Effector CD4-positive, alpha-beta T cell (primary cell): ENCODE results near the gene ANKS6.

ENCODE experiments used
- DNase-seq: peaks from one replicate; pipeline ENCODE4 v3.0.0-alpha.2; 2020

Gene ANKS6

GRCh38 chr9:98811051-98811650 lies 14.8 kb upstream of the ANKS6 start:
- no peak for DNase-seq

GRCh38 chr9:98810102-98810842 lies 13.9 kb upstream of the ANKS6 start:
- no peak for DNase-seq

GRCh38 chr9:98809311-98810101 lies 13.2 kb upstream of the ANKS6 start:
- no peak for DNase-seq

DNA sequence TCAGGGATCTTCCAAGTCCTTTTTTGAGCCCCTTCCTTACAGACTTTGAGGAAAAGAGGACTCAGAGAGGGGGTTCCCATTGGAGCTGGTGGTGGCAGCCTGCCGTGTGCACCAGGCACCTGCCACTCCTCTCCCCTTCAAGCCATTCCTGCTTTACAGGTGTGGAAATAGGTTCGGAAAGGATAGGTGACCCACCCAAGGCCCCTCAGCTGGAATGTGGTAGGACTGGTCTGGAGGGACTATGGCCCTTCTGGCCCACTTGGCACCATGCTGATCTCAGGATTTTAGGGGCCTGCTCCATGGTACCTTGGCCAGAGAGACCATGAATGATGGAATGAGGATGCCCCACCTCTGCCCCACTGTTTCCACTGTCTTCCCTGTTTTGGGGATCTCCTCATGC lies 12.5 kb upstream of the ANKS6 start:
- no peak for DNase-seq

- no peak for DNase-seq
Observed at GRCh38 chr9:98808411-98808815, 12.1 kb upstream of the ANKS6 start.

GRCh38 chr9:98807814-98808195 lies 11.4 kb upstream of the ANKS6 start:
- DNase-seq = no peak

DNA sequence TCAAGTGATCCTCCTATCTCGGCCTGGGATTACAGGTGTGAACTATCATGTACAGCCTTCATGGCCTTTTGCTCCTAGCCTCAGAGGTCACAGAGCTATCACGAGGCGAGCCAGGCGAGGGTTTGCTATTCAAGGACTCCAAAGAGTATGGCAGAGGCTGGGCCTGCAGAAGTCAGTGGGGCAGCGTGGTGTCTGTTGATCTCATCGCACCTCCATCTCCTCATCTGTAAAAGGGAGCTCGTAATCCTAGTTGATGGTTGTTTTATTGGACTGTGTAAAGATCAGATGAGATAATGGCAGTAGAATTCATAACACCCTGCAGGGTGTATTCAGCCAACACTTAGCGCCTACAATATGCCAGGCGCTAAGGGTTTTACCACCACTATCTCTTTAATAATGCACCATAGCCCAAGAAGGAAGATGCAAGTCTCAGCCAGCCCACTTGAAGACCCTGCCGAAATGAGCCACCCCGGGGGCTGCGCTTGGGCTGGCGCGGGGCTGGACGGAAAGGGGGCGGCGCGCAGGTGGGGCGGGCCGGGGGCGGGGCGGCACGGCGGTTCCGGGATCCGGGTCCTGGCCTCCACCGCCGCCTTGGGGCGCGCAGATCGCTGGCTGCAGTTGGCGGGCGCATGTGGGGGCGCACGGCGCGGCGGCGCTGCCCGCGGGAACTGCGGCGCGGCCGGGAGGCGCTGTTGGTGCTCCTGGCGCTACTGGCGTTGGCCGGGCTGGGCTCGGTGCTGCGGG lies 10.9 kb upstream of the ANKS6 start, which contains the start of gene GALNT12:
GALNT12 (plus strand) TSS at position 601 of the 744 bp plus-strand sequence; CDS start at position 630, 29 bp downstream.
- DNase-seq = peak; percentile 42

GRCh38 chr9:98806394-98807035 lies 10.2 kb upstream of the ANKS6 start:
- no peak for DNase-seq

- DNase-seq = no peak
Observed at GRCh38 chr9:98805506-98806272, 9.3 kb upstream of the ANKS6 start.

DNA sequence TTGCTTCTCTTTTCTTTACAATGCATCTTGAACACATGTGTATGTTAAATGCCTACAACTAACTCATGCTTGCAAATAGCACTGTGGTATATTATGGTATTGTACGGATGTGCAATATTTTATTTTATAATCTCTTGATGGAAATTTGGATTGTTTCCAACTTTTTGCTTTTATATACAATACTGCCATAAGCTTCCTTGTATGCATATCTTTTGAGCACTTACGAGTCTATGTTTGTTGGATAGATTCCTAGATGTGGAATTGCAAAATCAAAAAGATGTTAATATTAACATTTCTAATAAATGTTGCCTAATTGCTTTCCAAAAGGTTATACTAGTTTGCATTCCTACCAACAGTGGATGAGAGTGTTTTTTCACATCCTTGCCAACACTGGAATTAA lies 7.7 kb upstream of the ANKS6 start:
- no peak for DNase-seq

DNA sequence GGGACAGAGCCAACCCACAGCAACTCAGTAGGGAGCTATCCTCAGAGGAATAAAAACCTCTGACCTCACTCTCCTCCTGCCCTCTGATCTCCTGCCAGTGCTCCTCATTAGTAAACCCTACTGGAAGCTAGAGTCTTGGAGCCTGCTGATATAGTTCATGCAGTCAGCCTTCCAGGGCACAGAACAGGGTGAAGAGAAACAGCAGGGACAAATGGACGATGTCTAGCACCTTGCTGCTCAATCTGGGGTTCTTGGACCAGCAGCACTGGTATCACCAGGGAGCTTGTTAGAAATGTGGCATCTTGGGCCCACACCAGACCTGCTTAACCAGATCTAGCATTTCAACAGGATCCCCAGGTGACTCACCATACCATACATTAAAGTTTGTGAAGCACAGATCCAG lies 5.6 kb upstream of the ANKS6 start:
- DNase-seq = no peak

GRCh38 chr9:98801561-98801960 lies 5.2 kb upstream of the ANKS6 start:
- DNase-seq = no peak

DNA sequence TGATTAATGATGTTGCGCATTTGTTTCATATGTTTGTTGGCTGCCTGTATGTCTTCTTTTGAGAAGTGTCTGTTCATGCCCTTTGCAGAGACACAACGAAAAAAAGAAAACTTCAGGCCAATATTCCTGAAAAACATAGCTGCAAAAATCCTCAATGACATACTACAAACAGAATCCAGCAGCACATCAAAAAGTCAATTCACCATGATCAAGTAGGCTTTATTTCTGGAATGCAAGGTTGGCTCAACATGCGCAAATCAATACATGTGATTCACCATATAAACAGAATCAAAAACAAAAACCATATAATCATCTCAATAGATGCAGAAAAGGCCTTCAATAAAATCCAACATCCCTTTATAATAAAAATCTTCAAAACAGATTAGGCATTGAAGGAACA lies 1.9 kb upstream of the ANKS6 start:
- DNase-seq = no peak

DNA sequence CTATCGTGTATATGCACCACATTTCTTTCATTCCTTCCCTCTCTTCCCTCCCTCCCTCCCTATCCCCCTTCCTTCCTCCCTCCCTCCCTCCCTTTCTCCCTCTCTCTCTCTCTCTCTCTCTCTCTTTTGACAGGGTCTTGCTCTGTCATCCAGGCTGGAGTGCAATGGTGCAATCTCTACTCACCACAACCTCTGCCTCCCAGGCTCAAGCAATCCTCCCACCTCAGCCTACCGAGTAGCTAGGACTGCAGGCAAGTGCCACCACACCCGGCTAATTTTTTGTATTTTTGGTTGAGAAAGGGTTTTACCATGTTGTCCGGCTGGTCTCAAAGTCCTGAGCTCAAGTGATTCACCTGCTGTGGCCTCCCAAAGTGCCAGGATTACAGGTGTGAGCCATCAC lies 1.1 kb upstream of the ANKS6 start:
- DNase-seq = no peak

DNA sequence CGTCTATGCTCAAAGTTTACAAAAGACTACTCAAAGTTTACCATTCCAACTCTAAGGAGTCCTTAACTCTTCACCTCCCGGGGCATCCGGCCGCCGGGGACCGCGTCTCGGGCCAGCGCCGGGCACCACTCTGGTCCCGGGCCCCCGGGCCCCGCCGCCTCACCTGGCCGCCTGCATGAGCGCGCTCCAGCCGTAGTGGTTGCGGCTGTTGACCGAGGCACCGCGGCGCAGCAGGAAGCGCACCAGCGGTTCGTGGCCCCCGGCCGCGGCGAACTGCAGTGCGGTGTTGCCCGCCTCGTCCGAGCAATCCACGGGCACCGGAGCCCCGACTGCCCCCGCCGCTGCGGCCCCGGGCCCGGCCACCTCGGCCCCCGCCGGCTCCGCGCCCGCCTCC lies 388 bp downstream of the ANKS6 start:
- no peak for DNase-seq

GRCh38 chr9:98795295-98795955 lies 930 bp downstream of the ANKS6 start:
- no peak for DNase-seq

DNA sequence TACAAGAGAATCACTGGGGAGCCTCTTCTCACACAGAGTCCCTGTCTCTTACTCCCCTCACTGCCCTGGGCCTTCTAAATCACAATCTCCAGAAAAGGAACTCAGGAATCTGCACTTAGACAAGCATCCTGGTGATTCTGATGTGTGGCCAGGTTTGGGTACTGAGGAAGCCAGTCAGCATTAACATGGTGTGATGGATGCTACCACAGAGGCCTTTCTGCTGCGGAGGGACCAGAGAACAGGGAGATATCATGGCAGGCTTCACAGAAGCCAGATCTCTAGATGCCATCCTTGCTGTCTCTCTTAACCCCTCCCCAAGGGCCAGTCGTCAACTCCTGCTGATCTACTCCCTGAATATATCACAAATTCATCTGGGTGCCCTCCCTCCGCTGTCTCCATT lies 1.6 kb downstream of the ANKS6 start:
- no peak for DNase-seq

DNA sequence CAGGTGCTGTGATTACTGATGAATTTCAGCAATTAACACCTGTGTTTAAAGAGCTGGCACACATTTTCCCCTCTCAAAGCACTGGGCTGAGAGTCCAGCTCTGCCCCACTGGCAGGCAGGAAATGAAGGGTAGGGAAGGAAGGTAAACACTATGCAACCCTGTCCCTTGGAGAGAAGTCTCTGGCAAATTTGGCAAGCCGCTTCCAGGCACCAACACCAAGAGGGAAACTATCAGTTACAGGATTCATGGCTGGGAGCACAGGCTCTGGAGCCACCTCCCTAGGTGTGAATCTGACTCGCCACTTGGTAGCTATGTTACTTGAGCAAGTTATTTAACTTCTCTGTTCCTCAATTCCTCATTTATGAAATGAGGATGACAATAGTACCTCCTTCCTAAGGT lies 3.3 kb downstream of the ANKS6 start:
- no peak for DNase-seq

- DNase-seq = no peak
Observed at GRCh38 chr9:98791608-98792490, 4.5 kb downstream of the ANKS6 start.
